Right lobe of liver (tissue), 6 donors: Measurements from ENCODE around the gene IMPDH1. TPM values are rescaled to one million over a fixed set of nuclear protein-coding genes. Genes with fewer than 3 reads are reported as not detected.

ENCODE experiments used
- ATAC-seq, 4 donors: fragments of 200-7000 bp; cut with Tn5 transposase; one replicate each; pipeline ENCODE4 v1.9.1; 2020; ENCODE audit warnings: mild to moderate bottlenecking in 4 of 4, moderate library complexity in 4 of 4
- DNase-seq, 3 donors: peaks; one replicate each; pipeline ENCODE4 v3.0.0-alpha.2; 2020
- H3K27ac ChIP-seq, 3 donors: fragments of 200-600 bp; one replicate each; pipeline ENCODE4 v1.8.0; 2022
- H3K27me3 ChIP-seq, 2 donors: fragments of 200-600 bp; one replicate each; pipeline ENCODE4 v1.8.0; 2022
- H3K36me3 ChIP-seq, 4 donors: fragments of 200-600 bp; sonication (generic) in 1 of 4; one replicate each; pipeline versions ENCODE4 v1.5.1 to v1.8.0; 2017 to 2022; ENCODE audit warnings: control low read depth in 1 of 4
- H3K4me1 ChIP-seq, 4 donors: fragments of 200-600 bp; sonication (generic) in 1 of 4; one replicate each; pipeline versions ENCODE4 v1.5.1 to v1.8.0; 2017 to 2022; ENCODE audit warnings: control low read depth in 1 of 4
- H3K4me3 ChIP-seq, 3 donors: fragments of 200-600 bp; one replicate each; pipeline ENCODE4 v1.8.0; 2022
- H3K9me3 ChIP-seq, 4 donors: fragments of 200-600 bp; sonication (generic) in 1 of 4; one replicate each; pipeline versions ENCODE4 v1.5.1 to v1.8.0; 2017 to 2022; ENCODE audit warnings: control low read depth in 1 of 4
- POLR2A ChIP-seq: fragments of 450-650 bp; IDR thresholded peaks from one replicate; pipeline ENCODE4 v1.6.1; 2017; ENCODE audit warnings: antibody characterized with exemption, mild to moderate bottlenecking
- WGBS: methylation state at CpG from one replicate; pipeline ENCODE4 v1.1.6; 2018; ENCODE audit warnings: low coverage, low lambda C conversion rate; ENCODE audit not compliant: insufficient coverage; ENCODE audit errors: missing lambda C conversion rate; 5-methylcytosine and 5-hydroxymethylcytosine counted together
- intact Hi-C, 2 donors: fragments of 100-400 bp; cut with DNase I; formaldehyde crosslinking; loops; one replicate each; pipeline versions ENCODE4 v1.11.2 to v1.14.1; 2022
- total RNA-seq, 6 experiments: library from RNA; depleted of rRNA in 2 of 6; stranded (reverse); fragments of >200 nt in 2 of 6; fragmentation: NEBNext Ultra II Directional in 3 of 6; extraction: Animal tissue kit (Norgen Biotek cat#: 25700) in 3 of 6; gene quantifications; one replicate each; pipeline versions ENCODE4 v1.1.0 to v1.2.4, GENCODE V29; 2016 to 2023
- TF ChIP-seq, protein P1 (sequence below), 4 donors: fragments of 200-600 bp in 3 of 4; fragments of 450-650 bp in 1 of 4; IDR thresholded peaks; one replicate each; pipeline versions ENCODE4 v1.5.1 to v1.8.0; 2016 to 2022; ENCODE audit warnings: antibody characterized with exemption in 4 of 4, mild to moderate bottlenecking in 2 of 4
- donor health status: DM: no; HTN: yes; CAD: no.
- donor health status: DM: no; HTN: no; CAD: no.
- donor health status: DM: no; HTN: no; CAD: no.
- donor health status: DM: no; HTN: yes; CAD: no.
- donor health status: DM: no; HTN: yes; CAD: no.

Gene IMPDH1
- total RNA-seq, 6 experiments from 2014 or later, result 3.0 to 9.8 (median 5.5) TPM

DNA sequence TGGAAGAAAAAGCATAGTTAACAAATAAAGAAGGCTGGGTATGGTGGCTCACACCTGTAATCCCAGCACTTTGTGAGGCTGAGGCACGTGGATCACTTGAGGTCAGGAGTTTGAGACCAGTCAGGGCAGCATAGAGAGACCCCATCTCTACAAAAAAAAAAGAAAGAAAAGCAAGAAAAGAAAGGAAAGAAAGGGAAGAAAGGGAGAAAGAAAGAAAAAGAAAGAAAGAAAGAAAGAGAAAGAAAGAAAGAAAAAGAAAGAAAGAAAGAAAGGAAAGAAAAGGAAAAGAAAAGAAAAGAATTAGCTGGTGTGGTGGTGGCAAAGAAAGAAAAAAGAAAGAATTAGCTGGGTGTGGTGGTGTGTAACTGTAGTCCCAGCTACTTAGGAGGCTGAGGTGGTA, 42.8 kb upstream of the IMPDH1 start:
- no peak overlapping the region for H3K27ac ChIP-seq
- no peak overlapping the region for H3K4me3 ChIP-seq
- intact Hi-C loops, result no loop called here
- H3K36me3 ChIP-seq, result no peaks in the 10 kb centered on the region
- peaks cover 0 to 27% (median 3%) of the 10 kb centered on the region in 4 donors for H3K4me1 ChIP-seq
- no peak for DNase-seq
- ATAC-seq, result no peak
- H3K27me3 ChIP-seq, result no peaks in the 10 kb centered on the region
- WGBS, result 57% methylated on average over 1 of the region's 1 CpG
- no peak for TF ChIP-seq POLR2A
- TF ChIP-seq, protein P1, sequence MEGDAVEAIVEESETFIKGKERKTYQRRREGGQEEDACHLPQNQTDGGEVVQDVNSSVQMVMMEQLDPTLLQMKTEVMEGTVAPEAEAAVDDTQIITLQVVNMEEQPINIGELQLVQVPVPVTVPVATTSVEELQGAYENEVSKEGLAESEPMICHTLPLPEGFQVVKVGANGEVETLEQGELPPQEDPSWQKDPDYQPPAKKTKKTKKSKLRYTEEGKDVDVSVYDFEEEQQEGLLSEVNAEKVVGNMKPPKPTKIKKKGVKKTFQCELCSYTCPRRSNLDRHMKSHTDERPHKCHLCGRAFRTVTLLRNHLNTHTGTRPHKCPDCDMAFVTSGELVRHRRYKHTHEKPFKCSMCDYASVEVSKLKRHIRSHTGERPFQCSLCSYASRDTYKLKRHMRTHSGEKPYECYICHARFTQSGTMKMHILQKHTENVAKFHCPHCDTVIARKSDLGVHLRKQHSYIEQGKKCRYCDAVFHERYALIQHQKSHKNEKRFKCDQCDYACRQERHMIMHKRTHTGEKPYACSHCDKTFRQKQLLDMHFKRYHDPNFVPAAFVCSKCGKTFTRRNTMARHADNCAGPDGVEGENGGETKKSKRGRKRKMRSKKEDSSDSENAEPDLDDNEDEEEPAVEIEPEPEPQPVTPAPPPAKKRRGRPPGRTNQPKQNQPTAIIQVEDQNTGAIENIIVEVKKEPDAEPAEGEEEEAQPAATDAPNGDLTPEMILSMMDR (IDR thresholded peaks at IDR 0.05), result no peak
- no peaks in the 10 kb centered on the region for H3K9me3 ChIP-seq

DNA sequence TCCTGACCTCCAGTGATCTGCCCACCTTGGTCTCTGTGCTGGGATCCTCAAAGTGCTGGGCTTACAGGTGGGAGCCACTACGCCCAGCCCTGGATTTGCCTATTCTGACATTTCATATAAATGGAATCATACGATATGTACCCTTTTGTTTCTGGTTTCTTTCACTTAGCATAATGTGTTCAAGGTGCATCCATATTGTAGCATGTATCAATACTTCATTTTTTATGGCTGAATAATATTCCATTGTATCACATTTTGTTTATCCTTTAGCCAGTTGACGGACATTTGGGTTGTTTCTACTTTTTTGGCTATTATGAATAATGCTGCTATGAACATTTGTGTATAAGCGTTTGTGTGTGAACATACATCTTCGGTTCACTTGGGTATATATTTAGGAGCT, 41.1 kb upstream of the IMPDH1 start:
- Histone ChIP-seq H3K27ac (no peak overlapping the region), H3K4me1 (peaks cover 0 to 16% (median 1%) of the 10 kb centered on the region in 4 donors), H3K36me3 (no peaks in the 10 kb centered on the region), H3K9me3 (no peaks in the 10 kb centered on the region), H3K27me3 (no peaks in the 10 kb centered on the region), H3K4me3 (no peak overlapping the region)
- no peak for DNase-seq
- no peak for ATAC-seq
- no peak for TF ChIP-seq POLR2A
- TF ChIP-seq, protein P1 (IDR thresholded peaks at IDR 0.05), result no peak
- intact Hi-C loops, result no loop called here
- 96% methylated on average over 5 of the region's 5 CpGs for WGBS

DNA sequence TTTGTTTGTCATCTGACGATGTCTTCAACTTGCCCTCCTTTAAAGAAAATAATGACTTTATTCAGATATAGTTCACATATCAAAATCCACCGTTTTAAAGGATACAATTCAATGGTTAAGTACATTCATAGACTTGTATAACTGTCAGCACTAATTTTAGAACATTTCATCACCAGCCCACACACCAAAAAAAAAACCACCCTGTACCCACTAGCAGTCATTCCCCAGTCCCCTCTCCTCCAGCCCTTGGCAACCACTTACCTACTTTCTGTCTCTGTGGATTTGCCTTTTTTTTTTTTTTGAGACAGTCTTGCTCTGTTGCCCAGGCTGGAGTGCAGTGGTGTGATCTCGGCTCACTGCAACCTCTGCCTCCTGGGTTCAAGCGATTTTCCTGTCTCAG, 40.6 kb upstream of the IMPDH1 start:
- no peak for DNase-seq
- H3K9me3 ChIP-seq, result no peaks in the 10 kb centered on the region
- no peaks in the 10 kb centered on the region for H3K36me3 ChIP-seq
- H3K27me3 ChIP-seq, result no peaks in the 10 kb centered on the region
- intact Hi-C loops, result no loop called here
- H3K4me3 ChIP-seq, result no peak overlapping the region
- H3K4me1 ChIP-seq, result peaks cover 0 to 16% (median 1%) of the 10 kb centered on the region in 4 donors
- no peak overlapping the region for H3K27ac ChIP-seq
- WGBS, result 84% methylated on average over 4 of the region's 4 CpGs
- ATAC-seq, result no peak
- no peak for TF ChIP-seq POLR2A
- TF ChIP-seq, protein P1 (IDR thresholded peaks at IDR 0.05), result no peak

DNA sequence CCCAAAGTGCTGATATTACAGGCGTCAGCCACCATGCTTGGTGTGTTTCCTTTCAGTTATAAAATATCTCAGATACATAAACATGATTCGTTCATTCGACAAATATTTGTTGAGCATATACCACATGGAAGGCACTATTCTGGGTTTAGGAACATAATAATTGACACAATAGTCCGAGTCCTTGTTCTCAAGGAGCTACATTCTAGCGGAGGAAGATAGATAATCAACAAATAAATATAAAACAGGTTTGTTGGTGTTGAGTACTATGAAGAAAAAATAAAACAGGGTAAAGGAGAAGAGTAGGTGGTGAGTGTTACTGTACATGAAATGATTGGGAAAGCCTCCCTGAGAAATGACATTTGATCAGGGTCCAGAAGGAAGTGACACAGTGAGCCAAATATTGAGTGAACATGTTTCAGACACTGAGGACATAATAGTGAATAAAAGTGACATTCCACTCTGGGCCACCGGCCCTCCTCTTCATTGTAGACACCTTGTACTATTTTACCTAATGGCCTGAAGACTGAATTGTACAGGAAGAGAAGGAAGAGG, 39.0 kb upstream of the IMPDH1 start:
- WGBS, result 83% methylated on average over 6 of the region's 6 CpGs
- intact Hi-C loops, result no loop called here
- Histone ChIP-seq H3K9me3 (no peaks in the 10 kb centered on the region), H3K27me3 (no peaks in the 10 kb centered on the region), H3K36me3 (no peaks in the 10 kb centered on the region), H3K4me3 (no peak overlapping the region), H3K27ac (no peak overlapping the region), H3K4me1 (peaks cover 0 to 3% (median 0%) of the 10 kb centered on the region in 4 donors)
- TF ChIP-seq, protein P1 (IDR thresholded peaks at IDR 0.05), result no peak
- no peak for TF ChIP-seq POLR2A
- DNase-seq, result no peak
- ATAC-seq, result peak in 1 of 4 donors; percentile 56
